GM12892 (cell line): ENCODE results near the gene CRTC2.

Experiments used
- POLR2A ChIP-seq: IDR thresholded peaks from 2 replicates; pipeline ENCODE4 v1.6.1; 2011; ENCODE audit warnings: low read depth, low read length, control low read depth
- POLR2AphosphoS5 ChIP-seq: IDR thresholded peaks from 2 replicates; pipeline ENCODE4 v1.6.1; 2011; ENCODE audit warnings: low read depth, low read length, control low read depth

- TF ChIP-seq POLR2A (no peak), POLR2AphosphoS5 (no peak)
These were observed 10.0 kb upstream of the CRTC2 start for GRCh38 chr1:153968408-153968807.
